GM08714 (cell line): Measurements from ENCODE around the gene LIX1.

Source experiments
- H3K4me3 ChIP-seq: fragments of 200-500 bp; sonication (Bioruptor generic); 2 replicates; pipeline ENCODE4 v1.5.1; 2014; ENCODE audit warnings: mild to moderate bottlenecking, low read length, inconsistent platforms
- ZNF274 ChIP-seq: IDR thresholded peaks from 2 replicates; pipeline ENCODE4 v1.6.1; 2012; ENCODE audit warnings: mild to moderate bottlenecking, low read depth, low read length

The LIX1 gene

GRCh38 chr5:97125125-97125683 lies 17.2 kb downstream of the LIX1 start:
- no peak for TF ChIP-seq ZNF274
- H3K4me3 ChIP-seq = no peak overlapping the region

GRCh38 chr5:97124335-97124734 lies 18.1 kb downstream of the LIX1 start:
- no peak for TF ChIP-seq ZNF274
- H3K4me3 ChIP-seq = no peak overlapping the region

GRCh38 chr5:97121848-97122247 lies 20.6 kb downstream of the LIX1 start:
- no peak for TF ChIP-seq ZNF274
- H3K4me3 ChIP-seq = no peak overlapping the region

- H3K4me3 ChIP-seq = no peak overlapping the region
- TF ChIP-seq ZNF274 = no peak
These were observed 22.2 kb downstream of the LIX1 start for GRCh38 chr5:97120195-97120594.

GRCh38 chr5:97119007-97119390 lies 23.4 kb downstream of the LIX1 start:
- H3K4me3 ChIP-seq = no peak overlapping the region
- no peak for TF ChIP-seq ZNF274

GRCh38 chr5:97118261-97119006 lies 24.0 kb downstream of the LIX1 start:
- TF ChIP-seq ZNF274 = no peak
- H3K4me3 ChIP-seq = no peak overlapping the region

GRCh38 chr5:97115932-97116331 lies 26.5 kb downstream of the LIX1 start:
- no peak overlapping the region for H3K4me3 ChIP-seq
- no peak for TF ChIP-seq ZNF274

GRCh38 chr5:97112230-97112629 lies 30.2 kb downstream of the LIX1 start:
- no peak for TF ChIP-seq ZNF274
- H3K4me3 ChIP-seq = no peak overlapping the region

GRCh38 chr5:97111616-97112015 lies 30.8 kb downstream of the LIX1 start:
- H3K4me3 ChIP-seq = no peak overlapping the region
- no peak for TF ChIP-seq ZNF274

GRCh38 chr5:97111004-97111403 lies 31.4 kb downstream of the LIX1 start:
- TF ChIP-seq ZNF274 = no peak
- no peak overlapping the region for H3K4me3 ChIP-seq

- TF ChIP-seq ZNF274 = no peak
- H3K4me3 ChIP-seq = no peak overlapping the region
These were observed 35.1 kb downstream of the LIX1 start for GRCh38 chr5:97107318-97107717.

GRCh38 chr5:97106216-97106581 lies 36.2 kb downstream of the LIX1 start:
- no peak for TF ChIP-seq ZNF274
- H3K4me3 ChIP-seq = no peak overlapping the region

GRCh38 chr5:97105501-97106215 lies 36.8 kb downstream of the LIX1 start:
- TF ChIP-seq ZNF274 = no peak
- H3K4me3 ChIP-seq = no peak overlapping the region

GRCh38 chr5:97102010-97102470 lies 40.4 kb downstream of the LIX1 start:
- TF ChIP-seq ZNF274 = no peak
- no peak overlapping the region for H3K4me3 ChIP-seq
